Lower leg skin (tissue), 4 donors: Measurements from ENCODE around the gene CTSO. TPM values are rescaled to one million over a fixed set of nuclear protein-coding genes. Genes with fewer than 3 reads are reported as not detected.

Source experiments
- DNase-seq, 2 donors: peaks; one replicate each; pipeline ENCODE4 v3.0.0-alpha.2; 2019; ENCODE audit warnings: low spot score in 2 of 2
- H3K4me3 ChIP-seq: fragments of 200-600 bp; sonication (generic); 2 replicates; pipeline ENCODE4 v1.5.1; 2017; ENCODE audit warnings: mild to moderate bottlenecking, low read depth; ENCODE audit not compliant: poor library complexity, severe bottlenecking
- POLR2A ChIP-seq, 2 donors: fragments of 450-650 bp; IDR thresholded peaks; one replicate each; pipeline ENCODE4 v1.6.1; 2016 to 2017; ENCODE audit warnings: antibody characterized with exemption in 2 of 2, mild to moderate bottlenecking in 1 of 2, moderate library complexity in 1 of 2
- WGBS, 2 donors: methylation state at CpG; one replicate each; pipeline ENCODE4 v1.1.5; 2018; 5-methylcytosine and 5-hydroxymethylcytosine counted together
- intact Hi-C: fragments of 100-400 bp; cut with DNase I; formaldehyde crosslinking; loops from one replicate; pipeline ENCODE4 v1.15.0; 2023; ENCODE audit warnings: low total_unique reads
- total RNA-seq, 4 donors: library from RNA; depleted of rRNA; stranded (reverse); fragments of >200 nt; gene quantifications; one replicate each; pipeline ENCODE4 v1.1.0, GENCODE V29; 2016
- TF ChIP-seq, protein P1 (sequence below), 3 donors: fragments of 450-650 bp; IDR thresholded peaks; one replicate each; pipeline ENCODE4 v1.5.1; 2016; ENCODE audit warnings: antibody characterized with exemption in 3 of 3, mild to moderate bottlenecking in 3 of 3, moderate library complexity in 2 of 3

CTSO gene
- total RNA-seq, 4 donors from 2014 or later, result 5.1 to 13.0 (median 9.1) TPM

GRCh38 chr4:155909615-155910226 is 43.9 kb downstream of the CTSO start:
- intact Hi-C loops, result no loop called here
- TF ChIP-seq, protein P1, sequence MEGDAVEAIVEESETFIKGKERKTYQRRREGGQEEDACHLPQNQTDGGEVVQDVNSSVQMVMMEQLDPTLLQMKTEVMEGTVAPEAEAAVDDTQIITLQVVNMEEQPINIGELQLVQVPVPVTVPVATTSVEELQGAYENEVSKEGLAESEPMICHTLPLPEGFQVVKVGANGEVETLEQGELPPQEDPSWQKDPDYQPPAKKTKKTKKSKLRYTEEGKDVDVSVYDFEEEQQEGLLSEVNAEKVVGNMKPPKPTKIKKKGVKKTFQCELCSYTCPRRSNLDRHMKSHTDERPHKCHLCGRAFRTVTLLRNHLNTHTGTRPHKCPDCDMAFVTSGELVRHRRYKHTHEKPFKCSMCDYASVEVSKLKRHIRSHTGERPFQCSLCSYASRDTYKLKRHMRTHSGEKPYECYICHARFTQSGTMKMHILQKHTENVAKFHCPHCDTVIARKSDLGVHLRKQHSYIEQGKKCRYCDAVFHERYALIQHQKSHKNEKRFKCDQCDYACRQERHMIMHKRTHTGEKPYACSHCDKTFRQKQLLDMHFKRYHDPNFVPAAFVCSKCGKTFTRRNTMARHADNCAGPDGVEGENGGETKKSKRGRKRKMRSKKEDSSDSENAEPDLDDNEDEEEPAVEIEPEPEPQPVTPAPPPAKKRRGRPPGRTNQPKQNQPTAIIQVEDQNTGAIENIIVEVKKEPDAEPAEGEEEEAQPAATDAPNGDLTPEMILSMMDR (IDR thresholded peaks at IDR 0.05), result no peak
- TF ChIP-seq POLR2A (IDR thresholded peaks at IDR 0.05), result no peak
- no peak overlapping the region for H3K4me3 ChIP-seq
- DNase-seq, result no peak
- 94% methylated on average over 3 of the region's 3 CpGs for whole genome bisulfite sequencing, 2 donors

GRCh38 chr4:155908187-155909139 is 45.2 kb downstream of the CTSO start:
- 85% methylated on average over 4 of the region's 4 CpGs for WGBS, 2 donors
- TF ChIP-seq, protein P1 (IDR thresholded peaks at IDR 0.05), result no peak
- TF ChIP-seq POLR2A (IDR thresholded peaks at IDR 0.05), result no peak

DNA sequence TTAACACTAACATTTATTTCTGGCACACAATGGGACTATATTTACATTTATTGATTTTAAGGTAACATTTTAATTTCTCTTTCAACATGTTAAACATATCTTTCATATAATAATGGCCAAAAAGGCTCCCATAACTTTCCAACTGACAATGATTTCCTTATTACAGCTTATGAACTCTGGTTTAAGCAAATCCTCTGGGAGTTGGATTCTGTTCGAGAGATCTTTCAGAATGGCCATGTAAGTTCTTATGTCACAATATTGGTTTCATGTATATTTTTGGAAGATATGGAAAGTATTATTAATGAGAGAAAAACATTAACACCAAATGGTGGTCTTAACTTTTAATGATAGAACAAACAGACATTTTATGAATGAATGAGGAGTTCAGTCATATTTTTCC is 46.1 kb downstream of the CTSO start:
- no peak for DNase-seq
- 64% methylated on average over 1 of the region's 1 CpG for WGBS, 2 donors

More at GRCh38 chr4:155908187-155909139, 45.2 kb downstream of the CTSO start:
- H3K4me3 ChIP-seq, result no peak overlapping the region
- intact Hi-C loops, result no loop called here
- no peak for DNase-seq

DNA sequence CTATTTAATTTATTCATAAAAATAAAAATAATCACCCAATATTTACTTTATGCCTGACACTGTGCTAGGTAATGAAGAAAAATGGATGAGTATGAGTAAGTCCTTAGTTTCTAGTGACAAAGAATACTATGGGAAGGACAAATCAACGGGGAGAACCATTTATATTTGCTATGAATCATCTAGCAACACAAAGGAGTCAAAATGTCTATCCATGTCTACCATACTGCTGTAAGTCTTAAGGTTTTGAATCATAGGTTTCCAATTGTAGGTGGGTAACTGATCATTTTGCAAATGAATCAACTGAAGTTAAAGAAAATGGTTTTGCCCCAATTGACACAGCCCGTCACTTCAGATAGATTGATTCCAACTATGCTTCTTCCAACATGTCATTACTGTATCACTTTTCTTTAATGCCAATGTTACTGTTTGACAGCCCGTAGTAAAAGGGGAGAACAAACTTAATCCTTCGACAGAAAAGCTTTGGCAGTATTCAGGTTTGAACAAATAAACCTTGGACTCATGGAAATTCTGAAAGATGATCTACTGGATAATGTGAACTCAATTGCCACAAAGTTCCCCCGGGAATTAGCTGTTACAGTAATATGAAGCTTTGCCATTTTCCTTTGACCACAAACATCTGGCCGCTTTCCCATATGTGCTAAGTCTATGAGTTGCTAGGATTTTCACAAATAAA is 47.0 kb downstream of the CTSO start:
- peak in 1 of 2 donors; percentile 19 for DNase-seq
- no peak overlapping the region for H3K4me3 ChIP-seq
- WGBS, 2 donors, result 51% methylated on average over 6 of the region's 6 CpGs
- intact Hi-C loops, result no loop called here
- TF ChIP-seq, protein P1 (IDR thresholded peaks at IDR 0.05), result no peak
- TF ChIP-seq POLR2A (IDR thresholded peaks at IDR 0.05), result no peak

More for the DNA sequence above, 46.1 kb downstream of the CTSO start:
- no peak overlapping the region for H3K4me3 ChIP-seq
- intact Hi-C loops, result no loop called here
- TF ChIP-seq POLR2A (IDR thresholded peaks at IDR 0.05), result no peak
- TF ChIP-seq, protein P1 (IDR thresholded peaks at IDR 0.05), result no peak

- intact Hi-C loops, result no loop called here
- H3K4me3 ChIP-seq, result no peak overlapping the region
- TF ChIP-seq, protein P1 (IDR thresholded peaks at IDR 0.05), result no peak
- TF ChIP-seq POLR2A (IDR thresholded peaks at IDR 0.05), result no peak
- WGBS, 2 donors, result 59 to 69% methylated on average over 3 of the region's 3 CpGs
- DNase-seq, result no peak
Measured at GRCh38 chr4:155904331-155904730, 49.3 kb downstream of the CTSO start.
